Neural progenitor cell (in vitro differentiated cells): Measurements from ENCODE around the gene DPM1. TPM values are rescaled to one million over a fixed set of nuclear protein-coding genes. Genes with fewer than 3 reads are reported as not detected.

Source experiments
- DNase-seq: peaks from one replicate; pipeline ENCODE4 v3.0.0-alpha.2; 2016; ENCODE audit warnings: low spot score
- H2AFZ ChIP-seq: fragments of 200-600 bp; sonication (generic); replicated peaks from 2 replicates; pipeline ENCODE4 v1.6.1; 2016; ENCODE audit warnings: antibody characterized with exemption
- H3F3A ChIP-seq: fragments of 200-600 bp; sonication (generic); 2 replicates; pipeline ENCODE4 v1.6.1; 2016; ENCODE audit warnings: antibody characterized with exemption, low read depth
- H3K27ac ChIP-seq: fragments of 200-600 bp; sonication (generic); 2 replicates; pipeline ENCODE4 v1.5.1; 2016; ENCODE audit warnings: mild to moderate bottlenecking
- H3K27me3 ChIP-seq: fragments of 200-600 bp; sonication (generic); 2 replicates; pipeline ENCODE4 v1.6.1; 2016; ENCODE audit warnings: mild to moderate bottlenecking, moderate library complexity
- H3K36me3 ChIP-seq: fragments of 200-600 bp; sonication (generic); 2 replicates; pipeline ENCODE4 v1.5.1; 2016
- H3K4me1 ChIP-seq: fragments of 200-600 bp; sonication (generic); 2 replicates; pipeline ENCODE4 v1.6.1; 2016; ENCODE audit warnings: mixed run types
- H3K4me2 ChIP-seq: fragments of 200-600 bp; sonication (generic); 2 replicates; pipeline ENCODE4 v1.6.1; 2016
- H3K4me3 ChIP-seq: fragments of 200-600 bp; sonication (generic); 2 replicates; pipeline ENCODE4 v1.5.1; 2016
- H3K79me2 ChIP-seq: fragments of 200-600 bp; sonication (generic); 2 replicates; pipeline ENCODE4 v1.6.1; 2016; ENCODE audit warnings: low read depth
- H3K9ac ChIP-seq: fragments of 200-600 bp; sonication (generic); 2 replicates; pipeline ENCODE4 v1.6.1; 2016
- H3K9me3 ChIP-seq: fragments of 200-600 bp; sonication (generic); 2 replicates; pipeline ENCODE4 v1.5.1; 2016; ENCODE audit warnings: low read depth
- H4K20me1 ChIP-seq: fragments of 200-600 bp; sonication (generic); 2 replicates; pipeline ENCODE4 v1.6.1; 2016; ENCODE audit warnings: low read depth
- H3K27ac Mint-ChIP-seq: 3 replicates; pipeline ENCODE4 v1.8.0; 2021; ENCODE audit warnings: mixed read lengths
- H3K27me3 Mint-ChIP-seq: 2 replicates; pipeline ENCODE4 v1.8.0; 2022; ENCODE audit warnings: low read depth, mild to moderate bottlenecking, inconsistent platforms, moderate library complexity, mixed read lengths; ENCODE audit not compliant: insufficient read depth
- H3K36me3 Mint-ChIP-seq: 3 replicates; pipeline ENCODE4 v1.8.0; 2021; ENCODE audit warnings: mixed read lengths
- H3K4me1 Mint-ChIP-seq: 3 replicates; pipeline ENCODE4 v1.8.0; 2021; ENCODE audit warnings: mixed read lengths
- H3K4me3 Mint-ChIP-seq: 3 replicates; pipeline ENCODE4 v1.8.0; 2021; ENCODE audit warnings: mild to moderate bottlenecking, moderate library complexity, mixed read lengths
- H3K9me3 Mint-ChIP-seq: 3 replicates; pipeline ENCODE4 v1.8.0; 2020; ENCODE audit warnings: mixed read lengths
- EZH2 ChIP-seq: fragments of 200-600 bp; sonication (generic); IDR thresholded peaks from 2 replicates; pipeline ENCODE4 v1.6.1; 2017; ENCODE audit warnings: antibody characterized with exemption, mild to moderate bottlenecking, moderate library complexity
- EZH2phosphoT487 ChIP-seq: fragments of 200-600 bp; sonication (generic); IDR thresholded peaks from 2 replicates; pipeline ENCODE4 v1.6.1; 2017; ENCODE audit warnings: antibody characterized with exemption
- total RNA-seq: library from RNA; depleted of rRNA; stranded (reverse); fragments of >200 nt; gene quantifications from 2 replicates; pipeline ENCODE4 v1.2.3, GENCODE V29; 2015; ENCODE audit warnings: low replicate concordance
- TF ChIP-seq, protein P1 (sequence below): fragments of 200-600 bp; sonication (generic); IDR thresholded peaks from 2 replicates; pipeline ENCODE4 v1.5.1; 2017; ENCODE audit warnings: antibody characterized with exemption, mild to moderate bottlenecking

Gene DPM1
- total RNA-seq, 1 donor from 2014 or later = 173 TPM

GRCh38 chr20:50983321-50983720 is 25.0 kb upstream of the DPM1 start:
- Histone ChIP-seq H4K20me1 (no peaks in the 10 kb centered on the region), H3K27me3 (no peaks in the 10 kb centered on the region), H3K27ac (no peak overlapping the region), H3F3A (no peaks in the 10 kb centered on the region), H3K79me2 (no peaks in the 10 kb centered on the region), H2AFZ (no peak overlapping the region), H3K4me3 (no peak overlapping the region), H3K4me1 (no peaks in the 10 kb centered on the region), H3K9me3 (no peaks in the 10 kb centered on the region), H3K4me2 (no peak overlapping the region), H3K9ac (no peak overlapping the region), H3K36me3 (no peaks in the 10 kb centered on the region)
- H3K27me3 Mint-ChIP-seq = peaks cover 7% of the 10 kb centered on the region
- H3K4me1 Mint-ChIP-seq = peaks cover 7% of the 10 kb centered on the region
- H3K9me3 Mint-ChIP-seq = no peaks in the 10 kb centered on the region
- DNase-seq = no peak
- TF ChIP-seq, protein P1, sequence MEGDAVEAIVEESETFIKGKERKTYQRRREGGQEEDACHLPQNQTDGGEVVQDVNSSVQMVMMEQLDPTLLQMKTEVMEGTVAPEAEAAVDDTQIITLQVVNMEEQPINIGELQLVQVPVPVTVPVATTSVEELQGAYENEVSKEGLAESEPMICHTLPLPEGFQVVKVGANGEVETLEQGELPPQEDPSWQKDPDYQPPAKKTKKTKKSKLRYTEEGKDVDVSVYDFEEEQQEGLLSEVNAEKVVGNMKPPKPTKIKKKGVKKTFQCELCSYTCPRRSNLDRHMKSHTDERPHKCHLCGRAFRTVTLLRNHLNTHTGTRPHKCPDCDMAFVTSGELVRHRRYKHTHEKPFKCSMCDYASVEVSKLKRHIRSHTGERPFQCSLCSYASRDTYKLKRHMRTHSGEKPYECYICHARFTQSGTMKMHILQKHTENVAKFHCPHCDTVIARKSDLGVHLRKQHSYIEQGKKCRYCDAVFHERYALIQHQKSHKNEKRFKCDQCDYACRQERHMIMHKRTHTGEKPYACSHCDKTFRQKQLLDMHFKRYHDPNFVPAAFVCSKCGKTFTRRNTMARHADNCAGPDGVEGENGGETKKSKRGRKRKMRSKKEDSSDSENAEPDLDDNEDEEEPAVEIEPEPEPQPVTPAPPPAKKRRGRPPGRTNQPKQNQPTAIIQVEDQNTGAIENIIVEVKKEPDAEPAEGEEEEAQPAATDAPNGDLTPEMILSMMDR = no peak
- no peak for TF ChIP-seq EZH2phosphoT487
- TF ChIP-seq EZH2 = no peak
- H3K27ac Mint-ChIP-seq = no peak overlapping the region
- no peaks in the 10 kb centered on the region for H3K36me3 Mint-ChIP-seq
- H3K4me3 Mint-ChIP-seq = no peak overlapping the region

DNA sequence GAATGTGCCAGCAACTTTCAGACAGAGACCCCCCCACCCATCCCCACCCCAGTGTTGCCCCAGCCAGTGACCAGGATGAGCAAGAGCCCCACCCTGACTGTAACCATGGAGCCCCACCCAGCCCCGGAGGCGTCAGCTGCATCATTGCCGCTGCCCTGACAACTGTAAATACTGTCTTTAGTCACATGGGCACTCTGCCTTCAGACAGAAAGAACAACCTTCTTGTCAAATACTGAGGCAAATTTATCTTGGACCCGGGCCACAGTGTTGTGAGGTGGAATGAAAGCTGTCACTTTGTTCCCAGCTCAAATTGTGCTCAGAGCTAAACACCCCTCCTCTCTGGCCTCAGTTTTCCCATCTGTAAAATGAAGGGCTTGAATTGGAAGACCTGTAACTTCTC is 24.0 kb upstream of the DPM1 start:
- Histone ChIP-seq H3K36me3 (no peaks in the 10 kb centered on the region), H3K79me2 (no peaks in the 10 kb centered on the region), H3F3A (no peaks in the 10 kb centered on the region), H3K27me3 (no peaks in the 10 kb centered on the region), H3K9me3 (no peaks in the 10 kb centered on the region), H3K4me2 (no peak overlapping the region), H2AFZ (no peak overlapping the region), H3K9ac (no peak overlapping the region), H4K20me1 (no peaks in the 10 kb centered on the region), H3K4me1 (peaks cover 6% of the 10 kb centered on the region), H3K4me3 (no peak overlapping the region), H3K27ac (no peak overlapping the region)
- Mint-ChIP-seq H3K27me3 (peaks cover 7% of the 10 kb centered on the region), H3K27ac (no peak overlapping the region), H3K4me1 (peaks cover 10% of the 10 kb centered on the region), H3K4me3 (no peak overlapping the region), H3K9me3 (no peaks in the 10 kb centered on the region), H3K36me3 (no peaks in the 10 kb centered on the region)
- no peak for TF ChIP-seq EZH2
- TF ChIP-seq, protein P1 = no peak
- no peak for TF ChIP-seq EZH2phosphoT487
- no peak for DNase-seq

- Histone ChIP-seq H2AFZ (no peak overlapping the region), H3K9ac (no peak overlapping the region), H3K79me2 (no peaks in the 10 kb centered on the region), H4K20me1 (no peaks in the 10 kb centered on the region), H3K4me3 (no peak overlapping the region), H3K27me3 (no peaks in the 10 kb centered on the region), H3K4me1 (peaks cover 6% of the 10 kb centered on the region), H3K27ac (no peak overlapping the region), H3K4me2 (no peak overlapping the region), H3K9me3 (no peaks in the 10 kb centered on the region), H3F3A (no peaks in the 10 kb centered on the region), H3K36me3 (no peaks in the 10 kb centered on the region)
- peaks cover 10% of the 10 kb centered on the region for H3K4me1 Mint-ChIP-seq
- no peak for TF ChIP-seq EZH2
- TF ChIP-seq, protein P1 = no peak
- no peak for TF ChIP-seq EZH2phosphoT487
- peaks cover 9% of the 10 kb centered on the region for H3K27me3 Mint-ChIP-seq
- H3K36me3 Mint-ChIP-seq = no peaks in the 10 kb centered on the region
- H3K4me3 Mint-ChIP-seq = no peak overlapping the region
- no peaks in the 10 kb centered on the region for H3K9me3 Mint-ChIP-seq
- DNase-seq = no peak
- H3K27ac Mint-ChIP-seq = no peak overlapping the region
Observed at GRCh38 chr20:50981714-50982048, 23.3 kb upstream of the DPM1 start.
